DOHH2 (cell line): ENCODE data around the gene GRID1.

Experiments used
- EZH2phosphoT487 ChIP-seq: fragments of 200-600 bp; sonication (generic); IDR thresholded peaks from 2 replicates; pipeline ENCODE4 v1.6.1; 2017; ENCODE audit warnings: borderline replicate concordance, mild to moderate bottlenecking, antibody characterized with exemption, low read length, moderate library complexity, mixed read lengths
- TF ChIP-seq, protein P1 (sequence below): fragments of 200-600 bp; sonication (generic); IDR thresholded peaks from one replicate; pipeline ENCODE4 v1.5.1; 2014; ENCODE audit warnings: antibody characterized with exemption, mild to moderate bottlenecking, low read depth, low read length; ENCODE audit not compliant: poor library complexity, severe bottlenecking

GRCh38 chr10:86372119-86372783 lies 5.7 kb upstream of the GRID1 start:
- TF ChIP-seq, protein P1, sequence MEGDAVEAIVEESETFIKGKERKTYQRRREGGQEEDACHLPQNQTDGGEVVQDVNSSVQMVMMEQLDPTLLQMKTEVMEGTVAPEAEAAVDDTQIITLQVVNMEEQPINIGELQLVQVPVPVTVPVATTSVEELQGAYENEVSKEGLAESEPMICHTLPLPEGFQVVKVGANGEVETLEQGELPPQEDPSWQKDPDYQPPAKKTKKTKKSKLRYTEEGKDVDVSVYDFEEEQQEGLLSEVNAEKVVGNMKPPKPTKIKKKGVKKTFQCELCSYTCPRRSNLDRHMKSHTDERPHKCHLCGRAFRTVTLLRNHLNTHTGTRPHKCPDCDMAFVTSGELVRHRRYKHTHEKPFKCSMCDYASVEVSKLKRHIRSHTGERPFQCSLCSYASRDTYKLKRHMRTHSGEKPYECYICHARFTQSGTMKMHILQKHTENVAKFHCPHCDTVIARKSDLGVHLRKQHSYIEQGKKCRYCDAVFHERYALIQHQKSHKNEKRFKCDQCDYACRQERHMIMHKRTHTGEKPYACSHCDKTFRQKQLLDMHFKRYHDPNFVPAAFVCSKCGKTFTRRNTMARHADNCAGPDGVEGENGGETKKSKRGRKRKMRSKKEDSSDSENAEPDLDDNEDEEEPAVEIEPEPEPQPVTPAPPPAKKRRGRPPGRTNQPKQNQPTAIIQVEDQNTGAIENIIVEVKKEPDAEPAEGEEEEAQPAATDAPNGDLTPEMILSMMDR: no peak
- TF ChIP-seq EZH2phosphoT487: no peak
